Stimulated activated CD4-positive, alpha-beta T cell treated with anti-CD3 and anti-CD28 coated beads, TNF-alpha, amount 100 ng/mL, for 1 hour (primary cell): ENCODE results near the gene CFAP46.

ENCODE experiments used
- DNase-seq, 3 donors: peaks; one replicate each; pipeline ENCODE4 v3.0.0-alpha.2; 2020; ENCODE audit warnings: low read depth in 3 of 3, low spot score in 1 of 3

CFAP46 gene

DNA sequence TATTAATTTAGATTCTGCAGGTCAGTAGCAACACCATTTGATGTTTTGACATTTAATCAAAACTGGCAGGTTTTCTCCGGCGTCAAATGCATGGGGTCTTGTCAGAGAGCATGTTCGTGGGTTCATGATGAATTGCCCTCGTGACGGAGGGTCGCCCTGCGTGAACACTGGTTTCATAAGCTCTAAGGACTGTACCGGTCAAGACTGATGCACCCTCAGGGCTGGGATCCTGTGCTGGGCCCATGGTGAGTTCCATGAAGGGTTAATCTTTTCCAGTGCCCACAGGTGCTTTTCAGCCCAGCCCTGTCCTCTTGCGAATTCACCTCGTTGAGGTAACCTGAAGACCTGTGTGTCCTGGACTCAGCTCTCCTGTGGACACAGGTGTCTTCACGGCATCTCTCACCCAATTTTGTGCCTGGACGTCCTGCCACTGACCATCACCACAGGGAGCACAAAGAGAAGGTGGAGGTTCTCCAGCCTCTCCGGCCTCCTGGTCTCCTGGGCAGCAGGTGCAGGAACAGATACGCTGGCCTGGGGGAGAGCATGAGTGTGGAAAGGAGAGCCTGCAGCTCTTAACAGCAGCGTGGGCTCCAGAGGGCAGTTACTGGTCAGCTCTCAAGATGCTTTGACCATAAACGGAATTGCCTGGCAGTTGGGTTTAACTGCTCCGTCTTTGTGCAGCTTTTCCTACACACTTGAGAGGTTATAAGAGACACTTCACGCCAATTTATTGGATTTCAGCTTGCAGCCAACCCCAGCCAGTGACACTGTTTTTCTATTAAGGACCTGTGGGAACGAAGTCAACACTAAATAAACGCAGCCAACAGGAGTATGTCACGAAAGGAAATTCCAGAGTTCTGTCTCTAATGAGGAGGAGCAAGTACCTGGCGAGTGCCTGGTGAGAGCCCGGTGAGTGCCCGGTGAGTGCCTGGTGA, 37.4 kb upstream of the CFAP46 start:
- DNase-seq = no peak

GRCh38 chr10:132978542-132978941, 36.2 kb upstream of the CFAP46 start:
- no peak for DNase-seq

- no peak for DNase-seq
Measured at GRCh38 chr10:132977807-132978206, 35.4 kb upstream of the CFAP46 start.

DNA sequence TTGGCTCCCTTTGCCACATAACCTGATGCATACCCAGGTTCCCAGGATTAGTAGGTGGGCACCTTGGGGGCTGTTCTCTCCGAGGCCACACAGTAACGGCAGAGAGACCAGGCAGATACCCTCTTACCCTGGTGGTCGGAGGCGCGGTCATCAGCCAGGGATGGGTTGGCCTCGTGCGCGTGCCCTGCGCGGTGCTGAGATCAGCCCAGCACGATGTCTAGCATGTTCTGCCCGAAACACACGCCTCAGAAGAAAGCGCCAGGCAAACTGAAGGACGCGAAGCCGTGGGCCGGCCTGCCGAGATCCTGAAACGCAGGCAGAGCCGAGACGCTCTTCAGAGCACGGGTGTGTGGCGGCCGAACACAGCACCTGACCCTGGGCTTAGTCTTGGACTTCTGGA, 34.7 kb upstream of the CFAP46 start:
- no peak for DNase-seq

- no peak for DNase-seq
Measured at GRCh38 chr10:132975831-132976682, 33.7 kb upstream of the CFAP46 start.

GRCh38 chr10:132974886-132975830, 32.8 kb upstream of the CFAP46 start:
- no peak for DNase-seq

- no peak for DNase-seq
Measured at GRCh38 chr10:132974249-132974796, 32.0 kb upstream of the CFAP46 start.

DNA sequence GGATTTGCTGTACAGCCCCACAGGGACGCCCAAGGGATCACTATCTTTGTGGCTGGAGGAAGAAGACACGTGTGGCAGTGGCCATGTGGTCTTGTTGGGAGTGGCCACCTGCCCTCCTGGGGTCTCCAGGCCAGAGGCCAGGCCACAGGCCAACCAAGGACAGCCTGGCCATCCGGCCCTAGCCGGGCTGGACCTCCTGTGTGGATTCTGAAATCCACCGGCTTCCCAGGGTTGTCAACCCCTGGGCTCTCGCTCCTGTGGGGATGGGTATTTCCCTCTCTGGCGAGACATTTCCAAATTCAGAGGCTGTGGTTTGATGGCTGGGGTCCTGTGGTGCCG, 31.5 kb upstream of the CFAP46 start:
- DNase-seq = no peak

DNA sequence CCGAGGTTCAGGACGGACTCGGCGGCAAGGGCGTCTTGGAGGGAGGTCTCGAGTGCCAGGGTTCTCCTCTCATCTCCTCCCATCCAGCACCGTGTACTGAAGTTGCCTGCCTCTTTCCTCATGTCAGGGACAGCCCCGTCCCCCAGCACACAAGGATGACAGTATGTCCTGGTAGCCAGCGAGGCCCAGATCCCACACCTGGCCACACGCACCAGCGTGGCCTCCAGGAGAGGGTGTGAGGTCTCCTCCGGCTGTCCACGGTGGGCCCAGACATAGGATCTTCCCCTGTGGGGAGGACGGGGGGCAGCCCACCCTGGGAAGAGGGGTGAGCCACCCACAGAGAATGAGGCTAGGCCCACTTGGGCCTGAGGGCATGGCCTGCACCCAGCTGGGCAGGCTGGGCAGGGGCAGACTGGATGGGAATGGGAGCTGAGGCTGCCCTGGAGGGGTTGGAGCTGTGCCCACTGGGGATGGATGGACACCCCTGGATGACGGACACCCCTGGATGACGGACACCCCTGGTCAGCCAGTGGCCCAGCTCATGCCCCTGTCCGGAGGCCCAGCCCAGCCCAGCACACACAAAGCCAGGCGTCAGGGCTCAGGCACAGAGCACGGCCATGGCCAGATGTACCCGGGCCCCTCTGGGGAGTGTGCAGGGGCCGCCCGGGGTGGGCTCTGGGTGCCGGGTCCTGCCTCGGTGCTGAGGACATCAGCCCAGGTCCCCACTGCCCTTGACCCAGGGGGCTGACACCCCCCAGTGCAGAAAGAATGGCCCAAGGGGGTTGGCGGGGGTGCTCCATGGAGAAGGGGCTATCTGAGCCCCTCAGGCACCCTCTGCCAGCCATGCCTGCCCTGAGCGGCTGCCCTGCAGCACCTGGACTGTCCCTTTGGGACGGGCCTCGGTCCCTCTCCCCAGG, 30.9 kb upstream of the CFAP46 start:
- DNase-seq = no peak

DNA sequence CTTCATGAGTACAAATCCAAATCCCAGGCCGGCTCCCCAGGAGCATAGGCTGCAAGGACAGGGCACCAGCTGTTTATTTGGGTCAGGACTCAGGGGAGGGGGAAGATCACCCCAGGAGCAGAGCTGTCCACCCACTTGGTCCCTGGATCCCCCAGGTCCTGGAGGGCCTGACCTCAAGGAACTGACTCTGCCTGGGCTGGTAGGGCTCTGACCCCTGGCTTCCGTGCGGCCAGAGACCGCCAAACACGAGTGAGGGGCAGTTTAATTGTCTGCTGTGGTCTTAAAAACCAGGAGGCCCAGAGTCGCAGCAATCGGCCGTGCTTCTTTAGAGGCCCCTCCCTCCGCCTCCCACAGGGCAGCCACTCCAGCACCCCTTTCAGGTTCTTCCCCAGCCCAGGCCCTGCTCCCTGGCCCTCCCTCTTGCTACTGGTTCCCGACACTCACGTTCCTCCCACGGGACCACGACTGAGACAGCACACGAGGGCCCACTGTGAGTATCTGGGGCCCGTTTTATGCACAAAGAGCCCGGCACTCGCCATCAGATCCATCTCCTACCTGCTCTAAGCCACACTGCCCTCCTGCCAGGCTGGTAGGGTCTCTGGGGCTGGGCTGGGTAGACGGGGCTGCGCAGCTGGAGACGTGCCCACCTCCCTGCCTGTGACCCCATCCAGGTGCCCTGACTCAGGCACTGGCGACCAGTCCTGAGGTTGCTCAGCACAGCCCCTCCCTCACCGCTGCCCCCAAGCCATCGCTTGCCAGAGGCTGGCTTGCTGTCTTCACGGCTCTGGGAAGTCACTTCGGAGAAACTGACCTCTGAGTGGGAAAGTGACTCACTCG, 30.0 kb upstream of the CFAP46 start:
- no peak for DNase-seq

GRCh38 chr10:132971448-132972148, 29.2 kb upstream of the CFAP46 start:
- DNase-seq = no peak

- no peak for DNase-seq
Measured at GRCh38 chr10:132970641-132971438, 28.5 kb upstream of the CFAP46 start.

- DNase-seq = no peak
Measured at GRCh38 chr10:132967540-132967939, 25.2 kb upstream of the CFAP46 start.

DNA sequence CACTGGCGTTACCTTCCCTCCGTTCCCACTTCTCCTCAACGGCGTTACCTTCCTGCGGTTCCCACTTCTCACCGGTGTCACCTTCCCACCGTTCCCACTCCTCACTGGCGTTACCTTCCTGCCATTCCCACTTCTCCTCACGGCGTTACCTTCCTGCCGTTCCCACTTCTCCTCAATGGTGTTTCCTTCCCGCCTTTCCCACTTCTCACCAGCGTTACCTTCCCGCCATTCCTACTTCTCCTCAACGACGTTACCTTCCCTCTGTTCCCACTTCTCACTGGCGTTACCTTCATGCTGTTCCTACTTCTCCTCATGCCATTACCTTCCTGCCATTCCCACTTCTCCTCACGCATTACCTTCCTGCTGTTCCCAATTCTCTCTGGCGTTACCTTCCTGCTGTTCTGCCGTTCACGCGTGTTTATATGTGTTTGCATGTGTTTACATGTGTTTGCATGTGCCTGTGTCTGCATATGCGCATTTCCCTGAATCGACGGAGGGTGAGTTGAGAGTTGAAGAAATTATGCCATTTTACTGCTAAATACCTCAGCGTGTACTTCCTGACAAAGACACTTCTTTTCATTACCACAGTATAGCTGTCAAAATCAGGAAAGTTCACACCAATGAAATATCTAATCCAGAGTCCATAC, 23.2 kb upstream of the CFAP46 start:
- no peak for DNase-seq

GRCh38 chr10:132964707-132965410, 22.5 kb upstream of the CFAP46 start:
- peak in 1 of 3 donors; percentile 18 for DNase-seq

DNA sequence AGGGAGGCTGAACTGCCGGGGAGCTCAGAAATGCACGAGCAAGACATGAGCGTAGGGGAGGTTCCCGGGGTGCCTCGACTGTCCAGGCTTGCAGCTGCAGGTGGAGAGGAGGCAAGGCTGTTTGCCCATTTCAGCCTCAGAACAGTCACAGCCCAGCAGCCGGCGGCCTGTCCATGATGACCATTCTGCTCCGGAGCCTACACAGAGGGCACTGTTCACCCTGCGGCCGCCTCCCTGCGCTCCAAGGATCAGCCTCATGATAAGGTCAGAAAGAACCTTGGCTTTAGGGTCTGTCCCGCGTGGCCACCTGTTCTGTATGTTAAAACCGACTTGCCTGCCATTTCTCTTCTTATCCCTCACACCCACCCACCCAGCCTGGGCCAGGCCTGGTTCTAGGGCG, 21.9 kb upstream of the CFAP46 start:
- no peak for DNase-seq
